ENCODE measurements around the gene COMMD1.
"Not testable (repeated sequence)": the region's sequence is repeated elsewhere in the genome, so short reads cannot be mapped to it uniquely, and the experiment has no call there.

Gene COMMD1

GRCh38 chr2:61924895-61925663, 19.6 kb downstream of the COMMD1 start:
- no peak for DNase-seq (ENCODE audit: low read depth)

- no peak for DNase-seq (ENCODE audit: low read depth)
Observed at GRCh38 chr2:61926531-61927477, 21.3 kb downstream of the COMMD1 start.

DNA sequence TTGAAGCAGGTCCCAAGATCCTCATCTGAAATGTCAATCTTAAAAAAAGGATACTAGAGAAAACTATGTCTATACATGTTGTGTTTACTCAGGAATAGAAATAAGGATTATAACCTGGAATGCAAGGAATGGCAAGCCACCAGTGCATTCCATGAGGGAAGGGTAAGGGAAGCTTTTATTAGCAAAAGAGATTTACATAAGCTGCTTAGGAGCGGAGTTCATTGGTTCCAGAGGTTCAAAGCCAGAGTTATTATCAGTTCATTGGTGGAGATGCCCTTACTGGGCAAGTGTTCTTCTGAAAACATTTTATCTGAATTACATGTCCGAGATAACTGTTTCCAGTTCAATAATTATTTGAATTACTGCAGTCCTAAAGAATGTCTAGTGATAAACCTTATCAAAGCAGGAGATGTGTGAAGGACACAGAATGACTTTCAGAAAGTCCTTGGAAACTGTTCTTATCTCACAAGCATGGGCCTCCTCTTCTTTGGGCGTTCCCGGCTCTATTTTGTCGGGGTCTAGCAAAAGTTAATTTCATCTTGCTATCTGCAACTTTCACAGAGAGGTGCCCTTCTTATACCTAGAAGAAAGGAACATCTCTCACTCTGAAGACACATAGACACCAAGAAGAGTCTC, 23.5 kb downstream of the COMMD1 start:
- no peak for DNase-seq (ENCODE audit: low read depth)

- no peak for DNase-seq (ENCODE audit: low read depth)
Observed at GRCh38 chr2:61937098-61937497, 31.6 kb downstream of the COMMD1 start.

DNA sequence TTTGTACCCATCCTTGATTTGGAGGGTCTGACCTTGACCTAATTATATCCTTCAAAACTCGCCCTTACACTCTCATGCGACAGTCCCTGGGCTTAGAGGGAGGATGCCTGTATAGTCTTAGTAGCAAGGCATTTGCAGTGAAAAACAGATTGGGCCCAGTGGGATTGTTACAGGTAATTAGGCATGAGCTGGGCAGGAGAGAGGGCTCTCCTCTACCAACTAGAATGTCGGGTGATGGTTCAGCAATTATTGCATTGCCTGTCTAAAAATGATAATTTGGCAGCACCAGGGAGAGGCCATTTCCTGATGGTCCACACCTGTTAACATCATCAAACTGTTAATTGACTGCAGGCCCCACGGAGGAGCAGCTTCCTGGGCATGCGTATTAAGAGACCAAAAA, 32.4 kb downstream of the COMMD1 start:
- DNase-seq (ENCODE audit: low read depth): no peak

DNA sequence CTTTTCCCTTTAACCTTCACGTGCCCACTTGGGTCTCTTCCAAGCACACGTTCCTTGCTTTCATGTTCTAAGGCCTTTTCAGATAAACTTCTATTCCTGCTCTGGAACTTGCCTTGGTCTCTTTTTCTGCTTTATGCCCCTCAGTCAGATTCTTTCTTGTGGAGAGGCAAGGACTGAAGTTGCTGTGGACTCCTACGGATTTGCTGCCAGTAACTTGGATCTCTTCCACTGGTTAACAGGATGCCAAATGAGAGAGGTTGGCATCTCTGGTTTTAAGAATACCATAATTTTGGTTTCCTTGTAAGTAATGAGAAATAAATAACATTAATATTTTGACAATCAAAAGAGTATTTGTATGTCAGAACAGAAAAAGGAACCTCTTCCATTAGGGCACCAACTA, 33.0 kb downstream of the COMMD1 start:
- no peak for DNase-seq (ENCODE audit: low read depth)

GRCh38 chr2:61943251-61943650, 37.8 kb downstream of the COMMD1 start:
- DNase-seq (ENCODE audit: low read depth): no peak

DNA sequence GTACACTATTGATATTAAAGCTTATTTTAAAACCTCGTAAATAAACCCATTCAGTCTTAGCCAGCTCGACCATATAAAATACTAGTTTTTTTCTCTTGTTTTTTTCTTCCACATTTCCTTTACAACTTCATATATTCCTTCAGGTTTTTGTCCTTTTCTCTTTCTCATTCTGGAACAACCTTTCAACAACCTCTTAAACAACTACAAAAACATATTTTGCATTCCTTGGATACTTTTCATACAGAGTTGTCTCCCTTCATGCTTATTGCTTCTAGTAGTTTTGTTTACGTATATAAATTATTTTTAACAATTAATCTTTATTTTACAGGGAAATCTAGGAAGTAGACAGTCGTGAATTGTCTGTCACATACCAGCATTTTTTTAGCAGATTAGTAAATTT, 41.2 kb downstream of the COMMD1 start:
- no peak for DNase-seq (ENCODE audit: low read depth)

GRCh38 chr2:61948661-61949457, 43.4 kb downstream of the COMMD1 start:
- DNase-seq (ENCODE audit: low read depth): no peak

- no peak for DNase-seq (ENCODE audit: low read depth)
Observed at GRCh38 chr2:61949458-61949713, 43.9 kb downstream of the COMMD1 start.

GRCh38 chr2:61949714-61950560, 44.5 kb downstream of the COMMD1 start:
- DNase-seq (ENCODE audit: low read depth): no peak

DNA sequence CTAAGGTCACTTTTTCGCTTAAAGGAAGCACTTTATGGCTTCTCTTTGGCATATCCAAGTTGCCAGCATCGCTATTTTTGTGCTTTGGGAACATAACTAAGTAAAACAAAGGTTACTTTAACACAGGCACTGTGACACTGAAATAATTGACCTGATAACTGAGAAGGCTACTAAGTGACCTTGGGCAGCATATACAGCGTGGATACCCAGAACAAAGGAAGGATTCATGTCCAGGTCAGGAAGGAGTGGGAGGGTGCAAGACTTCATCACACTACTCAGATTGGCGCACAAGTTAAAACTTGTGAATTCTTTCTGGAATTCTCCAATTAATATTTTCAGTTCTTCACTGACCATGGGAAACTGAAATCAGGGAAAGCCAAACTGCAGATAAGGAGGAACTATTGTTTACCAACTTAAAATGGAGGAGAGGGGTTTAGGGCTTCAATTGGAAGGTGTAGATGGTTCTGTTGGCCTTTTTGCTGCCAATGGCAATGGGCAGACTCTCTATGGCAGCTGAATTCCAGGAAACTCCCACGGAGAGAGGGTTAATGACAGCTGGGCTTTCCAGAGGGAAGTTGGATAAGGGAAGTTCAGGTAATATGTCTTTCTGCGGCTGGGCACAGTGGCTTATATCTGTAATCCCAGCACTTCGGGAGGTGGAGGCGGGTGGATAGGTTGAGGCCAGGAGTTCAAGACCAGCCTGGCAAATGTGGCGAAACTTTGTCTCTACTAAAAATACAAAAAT, 45.3 kb downstream of the COMMD1 start:
- DNase-seq (ENCODE audit: low read depth): no peak

GRCh38 chr2:61951881-61952280, 46.4 kb downstream of the COMMD1 start:
- no peak for DNase-seq (ENCODE audit: low read depth)

- DNase-seq (ENCODE audit: low read depth): no peak
Observed at GRCh38 chr2:61952288-61952687, 46.8 kb downstream of the COMMD1 start.

DNA sequence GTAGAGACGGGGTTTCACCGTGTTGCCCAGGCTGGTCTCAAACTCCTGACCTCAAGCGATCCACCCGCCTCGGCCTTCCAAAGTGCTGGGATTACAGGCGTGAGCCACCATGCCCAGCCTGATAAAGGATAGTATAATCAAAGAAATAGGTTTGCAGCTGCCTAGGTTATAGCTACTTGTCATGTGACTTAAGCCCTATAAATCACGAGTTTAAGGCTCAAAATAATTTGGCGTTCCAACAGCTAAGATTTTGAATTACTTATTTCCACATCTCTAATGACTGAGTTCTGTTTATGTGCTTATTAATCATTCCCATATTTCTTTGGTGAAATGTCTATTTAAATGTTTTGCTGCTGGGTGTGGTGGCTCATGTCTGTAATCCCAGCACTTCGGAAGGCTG, 49.4 kb downstream of the COMMD1 start:
- not testable (repeated sequence) for DNase-seq (ENCODE audit: low read depth)

DNA sequence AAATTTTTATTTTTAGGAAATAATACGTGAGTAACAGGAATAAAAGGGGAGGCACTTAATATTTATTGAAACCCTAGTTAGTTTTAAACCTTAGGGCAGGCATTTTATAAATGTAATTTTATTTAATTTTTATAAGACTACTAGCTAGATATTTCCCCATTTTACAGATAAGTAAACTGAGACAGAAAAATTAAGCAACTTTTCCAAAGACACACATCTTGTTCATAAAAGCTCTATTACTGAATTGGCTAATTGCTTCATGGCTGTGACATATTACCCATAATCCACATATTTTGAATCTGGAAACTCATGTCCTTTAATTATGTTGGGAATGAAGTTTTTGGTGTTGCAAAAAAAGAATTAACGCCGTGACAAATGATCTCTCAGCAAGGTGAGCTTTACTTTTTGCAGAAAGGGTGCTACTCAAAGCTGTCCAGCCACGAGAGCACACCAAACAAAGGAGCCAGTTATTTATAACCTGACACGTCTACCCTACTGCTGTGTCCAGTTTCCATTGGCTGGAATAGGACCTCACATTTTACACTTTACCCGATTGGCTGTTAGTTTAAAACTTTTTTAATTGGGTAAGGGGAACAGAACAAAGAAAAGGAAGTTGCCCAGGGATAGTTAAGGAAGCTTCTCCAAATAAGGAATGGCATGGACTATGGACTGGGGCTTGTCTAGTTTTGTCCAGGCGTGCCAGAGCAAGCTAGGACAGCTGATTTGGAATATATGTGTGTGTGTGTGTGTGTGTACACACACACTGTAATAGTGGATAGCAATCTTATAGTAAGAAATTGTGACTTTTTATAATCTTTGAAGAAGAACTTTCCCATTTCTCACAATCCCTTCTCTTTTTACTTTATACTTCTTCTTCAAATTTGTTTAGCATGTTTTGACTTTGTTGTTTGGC, 54.2 kb downstream of the COMMD1 start:
- no peak for DNase-seq (ENCODE audit: low read depth)

- no peak for DNase-seq (ENCODE audit: low read depth)
Observed at GRCh38 chr2:61961231-61961901, 55.9 kb downstream of the COMMD1 start.

DNA sequence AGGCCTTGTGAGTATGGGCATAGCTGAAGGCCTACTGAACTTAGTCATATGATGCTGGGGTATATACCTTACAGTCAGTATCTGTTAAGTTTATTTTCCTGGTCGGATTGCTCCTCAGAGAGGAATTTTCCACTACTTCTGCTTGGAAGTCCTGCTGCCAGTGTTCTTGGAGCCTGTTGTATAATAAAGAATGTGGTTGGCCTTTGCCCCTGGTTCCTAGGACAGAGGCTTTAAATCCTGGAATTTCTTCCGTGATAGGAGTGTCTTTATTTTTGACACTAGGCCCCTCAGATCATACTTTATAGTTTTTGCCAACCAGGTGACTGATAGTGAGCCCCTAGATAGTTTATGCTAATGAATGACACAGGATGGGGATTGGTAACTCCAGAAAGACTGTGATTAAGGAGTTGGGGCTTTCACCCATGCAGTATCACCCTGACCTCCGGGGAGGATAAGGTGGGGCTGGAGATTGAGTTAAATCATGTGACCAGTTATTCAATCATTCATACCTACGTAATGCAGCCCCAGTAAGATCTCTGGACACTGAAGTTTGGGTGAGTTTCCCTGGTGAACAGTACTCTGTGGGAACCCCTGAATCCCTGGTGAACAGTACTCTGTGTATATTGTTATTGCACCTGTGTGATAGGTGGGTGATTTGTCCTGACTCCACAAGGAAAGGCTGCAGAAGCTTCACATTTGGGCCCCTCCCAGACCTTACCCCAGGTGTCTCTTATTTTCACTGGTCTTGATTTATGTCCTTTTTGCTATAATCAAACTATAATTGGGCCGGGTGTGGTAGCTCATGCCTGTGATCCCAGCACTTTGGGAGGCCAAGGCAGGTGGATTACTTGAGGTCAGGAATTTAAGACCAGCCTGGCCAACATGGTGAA, 56.9 kb downstream of the COMMD1 start:
- DNase-seq (ENCODE audit: low read depth): no peak

Data from activated T-cell treated with anti-CD3 and anti-CD28 coated beads for 1 hour (primary cell).